GM18526 (cell line): ENCODE results near the gene DSN1.

Experiments used
- POLR2A ChIP-seq: IDR thresholded peaks from 3 replicates; pipeline ENCODE4 v1.6.1; 2011; ENCODE audit not compliant: insufficient read length; ENCODE audit errors: extremely low read depth

DSN1 gene

DNA sequence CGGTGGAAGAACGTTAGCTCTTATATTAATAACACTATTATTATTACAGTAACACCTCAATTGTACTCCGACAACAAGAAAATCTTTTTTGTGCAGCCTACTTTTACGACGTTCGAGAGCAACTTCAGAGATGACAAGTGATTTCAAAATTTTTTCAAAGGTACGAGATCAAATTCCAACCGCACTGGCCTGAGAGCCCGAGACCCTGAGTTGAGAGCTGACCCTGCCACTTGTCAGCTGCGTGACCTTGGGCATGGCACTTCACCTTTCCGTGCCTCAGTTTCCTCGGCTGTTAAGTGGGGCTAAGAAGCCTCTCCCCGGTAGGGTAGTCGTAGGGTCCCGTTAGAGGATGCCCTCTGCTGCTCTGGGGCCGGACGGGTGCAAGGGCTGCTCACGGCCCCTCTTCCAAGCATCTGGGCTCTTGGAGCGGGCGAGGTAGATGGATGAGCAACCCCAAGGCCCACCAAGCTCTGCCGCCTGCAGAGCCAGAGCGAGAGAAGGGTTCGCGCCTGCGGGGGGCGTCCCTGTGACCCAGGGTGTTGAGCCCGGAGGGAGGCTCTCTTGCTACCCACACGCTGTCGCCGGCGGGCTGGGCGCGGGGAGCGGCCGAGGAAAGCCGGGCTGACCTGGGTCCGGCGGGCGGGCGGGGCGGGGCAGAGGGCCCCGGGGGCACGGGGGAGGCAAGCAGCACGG is 28.2 kb downstream of the DSN1 start:
- TF ChIP-seq POLR2A, result no peak

DNA sequence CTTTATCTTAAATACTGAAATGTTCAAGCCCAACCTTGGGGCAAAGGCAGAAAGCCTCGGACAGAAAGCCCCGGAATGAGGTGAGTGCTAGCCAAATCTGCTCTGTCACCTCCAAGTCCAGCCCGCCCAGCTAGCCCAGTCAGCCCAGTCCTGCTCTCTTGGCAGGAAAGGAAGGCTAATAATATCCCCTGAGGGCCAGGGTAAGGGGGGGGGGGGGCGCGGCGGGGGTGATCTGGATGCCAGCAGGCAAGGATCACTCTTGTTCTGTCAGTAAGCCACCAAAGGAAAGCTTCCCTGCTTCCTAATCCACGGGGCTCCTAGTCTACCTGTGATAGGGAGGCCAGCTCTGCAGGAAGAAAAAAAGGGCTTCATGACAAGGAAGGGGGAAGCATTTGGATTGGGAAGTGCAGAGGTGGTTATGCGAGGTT is 28.8 kb downstream of the DSN1 start:
- no peak for TF ChIP-seq POLR2A

DNA sequence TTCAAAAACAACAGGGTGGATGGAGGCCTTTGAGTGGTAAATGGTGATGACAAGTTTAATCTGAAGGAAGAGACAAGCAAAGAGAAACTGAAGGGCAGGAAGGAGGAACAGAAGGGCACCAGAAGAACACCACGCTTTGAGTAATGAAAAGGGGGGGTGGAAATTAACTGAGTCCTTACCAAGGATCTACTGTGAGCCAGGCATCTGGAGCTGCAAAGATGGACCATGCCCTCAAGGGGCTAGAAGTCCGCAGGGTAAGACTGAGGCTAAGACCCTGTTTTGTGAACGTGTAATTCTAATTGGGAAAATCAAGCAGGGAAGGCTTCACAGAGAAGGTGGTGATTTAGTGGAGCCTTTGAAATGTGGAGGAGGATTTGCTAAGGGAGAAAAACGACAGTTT is 29.3 kb downstream of the DSN1 start:
- no peak for TF ChIP-seq POLR2A

GRCh38 chr20:36742558-36742957 is 31.0 kb downstream of the DSN1 start:
- no peak for TF ChIP-seq POLR2A

DNA sequence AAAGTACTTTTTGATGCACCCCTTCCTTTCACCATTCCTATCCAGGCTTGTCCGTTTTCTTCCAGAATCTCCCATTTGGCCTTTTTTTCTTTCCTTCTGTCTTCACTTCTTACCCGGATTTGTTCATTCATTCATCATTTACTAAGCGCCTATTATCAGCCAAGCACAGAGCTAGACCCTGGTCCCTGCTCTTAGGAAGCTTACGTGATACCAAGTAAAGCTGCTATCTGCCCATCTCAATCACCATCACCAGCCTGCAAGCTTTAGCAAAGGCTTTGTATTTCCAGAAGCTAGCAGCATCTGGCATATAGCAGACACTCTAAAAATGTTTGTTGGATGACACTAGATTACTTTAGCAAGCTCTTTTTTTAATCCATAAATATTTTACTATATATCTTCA is 32.5 kb downstream of the DSN1 start:
- no peak for TF ChIP-seq POLR2A

DNA sequence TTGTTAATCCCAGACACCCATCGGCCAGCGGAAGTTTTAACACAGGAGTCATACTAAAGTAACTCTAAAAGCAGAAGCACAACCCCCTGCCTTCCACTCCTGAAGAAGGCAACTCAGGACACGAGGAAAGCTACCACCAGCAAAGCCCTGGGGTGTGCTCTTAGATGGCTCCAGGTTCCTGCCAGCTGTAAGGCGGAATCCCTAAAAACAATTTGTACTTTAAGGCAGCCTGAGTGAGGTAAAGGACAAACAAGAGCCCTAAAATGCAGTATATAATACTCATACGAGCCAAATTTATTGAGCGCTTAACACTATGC is 36.4 kb downstream of the DSN1 start:
- no peak for TF ChIP-seq POLR2A

- TF ChIP-seq POLR2A, result no peak
These were observed 36.9 kb downstream of the DSN1 start for GRCh38 chr20:36736451-36737182.

GRCh38 chr20:36732456-36732855 is 41.1 kb downstream of the DSN1 start:
- TF ChIP-seq POLR2A, result no peak

DNA sequence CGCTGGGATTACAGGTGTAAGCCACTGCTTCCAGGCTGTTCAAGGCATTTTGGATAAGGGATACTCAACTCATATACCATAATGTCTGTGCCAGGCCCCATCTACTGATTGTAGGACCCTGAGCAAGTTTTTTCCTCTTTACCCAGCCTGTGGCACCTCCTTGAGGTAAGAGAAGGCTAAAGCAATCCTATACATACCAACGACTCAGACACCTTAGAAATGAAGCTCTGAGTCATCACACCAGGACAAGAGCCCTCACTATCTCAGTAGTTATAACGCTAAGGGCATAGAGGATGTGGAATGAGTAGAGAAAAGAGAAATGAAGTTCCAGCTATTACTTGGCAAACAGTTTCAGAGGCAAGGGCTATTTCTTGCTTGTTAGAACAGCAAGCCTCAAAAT is 44.6 kb downstream of the DSN1 start:
- no peak for TF ChIP-seq POLR2A

DNA sequence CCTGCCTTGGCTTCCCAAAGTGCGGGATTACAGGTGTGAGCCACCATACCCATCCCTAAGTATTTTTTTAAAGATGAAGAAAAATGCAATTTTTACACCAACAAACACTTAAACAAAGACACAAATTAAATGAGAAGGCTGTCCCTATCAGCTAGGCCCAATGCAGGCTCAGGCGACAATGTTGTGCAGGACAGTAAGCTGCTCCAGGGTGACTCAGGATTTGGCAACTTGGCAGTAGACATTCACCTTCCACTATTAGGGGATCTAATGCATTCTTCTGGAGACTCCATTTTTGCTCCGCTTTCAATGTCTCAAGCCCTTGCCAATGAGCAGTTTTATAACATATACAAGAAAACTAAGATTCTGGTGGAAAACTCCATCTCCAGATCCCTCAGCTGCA is 47.4 kb downstream of the DSN1 start:
- TF ChIP-seq POLR2A, result no peak

- TF ChIP-seq POLR2A, result no peak
These were observed 53.1 kb downstream of the DSN1 start for GRCh38 chr20:36720510-36720909.

- no peak for TF ChIP-seq POLR2A
These were observed 55.9 kb downstream of the DSN1 start for GRCh38 chr20:36717657-36718056.

DNA sequence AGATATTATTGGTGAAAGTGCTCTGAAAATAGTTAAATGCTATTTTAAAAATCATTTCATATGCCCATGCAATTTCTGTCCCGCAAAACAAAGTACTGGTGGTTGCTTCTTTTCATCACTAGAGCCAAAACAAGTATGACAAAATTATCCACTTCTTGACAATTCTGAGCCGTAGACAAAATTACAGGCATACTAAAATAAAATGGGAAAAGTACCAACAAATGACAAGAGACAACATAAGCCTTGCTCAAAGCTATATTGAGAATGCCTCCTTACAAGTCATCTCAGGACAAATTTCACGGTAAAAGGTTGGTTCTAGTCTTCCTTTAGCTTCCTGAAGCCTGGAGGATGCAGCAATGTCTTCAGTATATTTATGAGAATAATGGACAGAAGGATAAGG is 56.5 kb downstream of the DSN1 start:
- TF ChIP-seq POLR2A, result no peak

GRCh38 chr20:36712775-36713174 is 60.8 kb downstream of the DSN1 start:
- TF ChIP-seq POLR2A, result no peak

- TF ChIP-seq POLR2A, result no peak
These were observed 64.4 kb downstream of the DSN1 start for GRCh38 chr20:36709126-36709525.

GRCh38 chr20:36703530-36703929 is 70.0 kb downstream of the DSN1 start:
- TF ChIP-seq POLR2A, result no peak
